Jurkat, Clone E6-1 (cell line): Measurements from ENCODE around the gene C4orf50.
"Not testable (repeated sequence)": the region's sequence is repeated elsewhere in the genome, so short reads cannot be mapped to it uniquely, and the experiment has no call there.

Source experiments
- DNase-seq: peaks from one replicate; pipeline ENCODE4 v3.0.0-alpha.2; 2011; ENCODE audit warnings: low read depth, low spot score
- H3K4me3 ChIP-seq: 2 replicates; pipeline ENCODE4 v1.5.1; 2011; ENCODE audit warnings: mild to moderate bottlenecking, low read length, control low read depth, moderate library complexity

The C4orf50 gene

GRCh38 chr4:5858020-5858769 is 160.0 kb downstream of the C4orf50 start:
- no peak for DNase-seq
- no peak overlapping the region for H3K4me3 ChIP-seq

DNA sequence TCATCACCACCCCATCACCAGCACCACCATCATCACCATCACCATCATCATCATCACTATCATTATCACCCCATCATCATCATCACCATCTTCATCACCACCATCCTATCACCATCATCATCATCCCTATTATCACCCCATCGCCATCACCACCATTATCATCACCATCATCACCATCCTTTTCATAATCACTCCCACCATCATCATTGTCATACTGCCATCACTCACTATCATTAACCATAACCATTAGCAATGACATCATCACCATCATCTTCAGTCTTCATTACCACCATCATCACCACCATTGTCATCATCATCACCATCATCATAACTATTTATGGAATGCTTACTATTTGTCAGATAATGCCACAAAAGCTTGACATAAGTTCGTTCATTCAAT is 161.0 kb downstream of the C4orf50 start:
- no peak for DNase-seq
- no peak overlapping the region for H3K4me3 ChIP-seq

- H3K4me3 ChIP-seq, DNase-seq: not testable (repeated sequence)
Measured at GRCh38 chr4:5856362-5856761, 161.9 kb downstream of the C4orf50 start.

DNA sequence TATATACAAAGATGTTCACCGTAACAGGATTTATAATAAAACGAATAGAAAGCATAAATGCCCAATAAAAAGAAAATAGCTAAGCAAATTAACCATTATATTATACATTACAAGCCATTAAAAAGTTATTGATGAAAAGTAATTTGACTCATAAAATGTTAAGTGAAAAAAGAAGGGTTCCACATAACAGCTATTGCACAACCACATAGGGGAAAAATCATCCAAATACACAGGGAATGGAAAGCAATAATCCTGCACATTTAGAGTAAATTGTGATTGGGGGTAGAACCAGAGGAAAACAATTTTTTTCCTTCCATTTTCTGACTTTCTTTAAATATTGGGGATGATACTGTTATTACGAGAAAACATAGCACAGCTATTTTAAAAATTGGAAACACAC is 163.3 kb downstream of the C4orf50 start:
- no peak overlapping the region for H3K4me3 ChIP-seq
- DNase-seq, result no peak

- no peak for DNase-seq
- no peak overlapping the region for H3K4me3 ChIP-seq
Measured at GRCh38 chr4:5852523-5853202, 165.6 kb downstream of the C4orf50 start.

GRCh38 chr4:5851637-5852301 is 166.5 kb downstream of the C4orf50 start:
- H3K4me3 ChIP-seq, result no peak overlapping the region
- DNase-seq, result no peak
